Memory B cell (primary cell): ENCODE data around the gene RASL10A.

Source experiments
- ATAC-seq: fragments of 150-1000 bp; cut with Tn5 transposase; 2 replicates; pipeline ENCODE4 v1.10.0; 2021; ENCODE audit warnings: low read depth, mild to moderate bottlenecking, moderate library complexity
- DNase-seq, 2 donors: peaks; one replicate each; pipeline ENCODE4 v3.0.0; 2022; ENCODE audit warnings: low spot score in 2 of 2
- H3K27ac Mint-ChIP-seq: one replicate; pipeline ENCODE4 v1.8.0; 2022; ENCODE audit warnings: mild to moderate bottlenecking, moderate library complexity, mixed read lengths
- H3K27me3 Mint-ChIP-seq: one replicate; pipeline ENCODE4 v1.8.0; 2022; ENCODE audit warnings: mixed read lengths
- H3K36me3 Mint-ChIP-seq: one replicate; pipeline ENCODE4 v1.8.0; 2022; ENCODE audit warnings: mild to moderate bottlenecking, mixed read lengths
- H3K4me1 Mint-ChIP-seq: one replicate; pipeline ENCODE4 v1.8.0; 2022; ENCODE audit warnings: mixed read lengths
- H3K4me3 Mint-ChIP-seq: one replicate; pipeline ENCODE4 v1.8.0; 2022; ENCODE audit warnings: mild to moderate bottlenecking, moderate library complexity, mixed read lengths
- H3K9me3 Mint-ChIP-seq: one replicate; pipeline ENCODE4 v1.8.0; 2022; ENCODE audit warnings: mixed read lengths

Gene RASL10A

GRCh38 chr22:29343313-29343805, 27.9 kb upstream of the RASL10A start:
- DNase-seq (no peak), ATAC-seq (no peak)
- peaks cover 2% of the 10 kb centered on the region for H3K4me1 Mint-ChIP-seq
- peaks cover 48% of the 10 kb centered on the region for H3K36me3 Mint-ChIP-seq
- H3K4me3 Mint-ChIP-seq = no peak overlapping the region
- H3K27ac Mint-ChIP-seq = peak overlapping the region; percentile 53
- H3K9me3 Mint-ChIP-seq = no peaks in the 10 kb centered on the region
- no peaks in the 10 kb centered on the region for H3K27me3 Mint-ChIP-seq

GRCh38 chr22:29342577-29343312, 27.2 kb upstream of the RASL10A start:
- H3K27ac Mint-ChIP-seq = peak overlapping the region; percentile 53
- H3K9me3 Mint-ChIP-seq = no peaks in the 10 kb centered on the region
- no peak for DNase-seq
- H3K36me3 Mint-ChIP-seq = peaks cover 47% of the 10 kb centered on the region
- no peaks in the 10 kb centered on the region for H3K27me3 Mint-ChIP-seq
- no peak for ATAC-seq
- H3K4me3 Mint-ChIP-seq = no peak overlapping the region
- peaks cover 2% of the 10 kb centered on the region for H3K4me1 Mint-ChIP-seq

- ATAC-seq (no peak), DNase-seq (no peak)
- H3K27me3 Mint-ChIP-seq = no peaks in the 10 kb centered on the region
- no peak overlapping the region for H3K27ac Mint-ChIP-seq
- peaks cover 43% of the 10 kb centered on the region for H3K36me3 Mint-ChIP-seq
- peaks cover 2% of the 10 kb centered on the region for H3K4me1 Mint-ChIP-seq
- no peaks in the 10 kb centered on the region for H3K9me3 Mint-ChIP-seq
- no peak overlapping the region for H3K4me3 Mint-ChIP-seq
These were observed 26.7 kb upstream of the RASL10A start for GRCh38 chr22:29342177-29342576.

DNA sequence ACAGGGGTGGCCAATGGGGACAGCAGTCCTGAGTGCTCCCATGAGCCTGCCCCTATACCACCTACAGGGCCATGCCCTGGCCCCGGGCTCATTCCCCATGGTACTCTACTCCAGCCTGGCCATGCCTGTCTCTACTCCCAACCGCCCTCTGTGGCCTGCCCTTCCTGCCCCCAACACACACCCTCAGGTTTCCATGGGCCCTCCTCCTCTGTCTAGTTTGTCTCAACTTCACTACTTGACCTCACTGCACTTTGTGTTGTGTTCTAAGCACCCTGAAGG, 26.3 kb upstream of the RASL10A start:
- no peak overlapping the region for H3K27ac Mint-ChIP-seq
- peaks cover 2% of the 10 kb centered on the region for H3K4me1 Mint-ChIP-seq
- no peaks in the 10 kb centered on the region for H3K27me3 Mint-ChIP-seq
- H3K36me3 Mint-ChIP-seq = peaks cover 44% of the 10 kb centered on the region
- H3K4me3 Mint-ChIP-seq = no peak overlapping the region
- H3K9me3 Mint-ChIP-seq = no peaks in the 10 kb centered on the region
- ATAC-seq (no peak), DNase-seq (no peak)

DNA sequence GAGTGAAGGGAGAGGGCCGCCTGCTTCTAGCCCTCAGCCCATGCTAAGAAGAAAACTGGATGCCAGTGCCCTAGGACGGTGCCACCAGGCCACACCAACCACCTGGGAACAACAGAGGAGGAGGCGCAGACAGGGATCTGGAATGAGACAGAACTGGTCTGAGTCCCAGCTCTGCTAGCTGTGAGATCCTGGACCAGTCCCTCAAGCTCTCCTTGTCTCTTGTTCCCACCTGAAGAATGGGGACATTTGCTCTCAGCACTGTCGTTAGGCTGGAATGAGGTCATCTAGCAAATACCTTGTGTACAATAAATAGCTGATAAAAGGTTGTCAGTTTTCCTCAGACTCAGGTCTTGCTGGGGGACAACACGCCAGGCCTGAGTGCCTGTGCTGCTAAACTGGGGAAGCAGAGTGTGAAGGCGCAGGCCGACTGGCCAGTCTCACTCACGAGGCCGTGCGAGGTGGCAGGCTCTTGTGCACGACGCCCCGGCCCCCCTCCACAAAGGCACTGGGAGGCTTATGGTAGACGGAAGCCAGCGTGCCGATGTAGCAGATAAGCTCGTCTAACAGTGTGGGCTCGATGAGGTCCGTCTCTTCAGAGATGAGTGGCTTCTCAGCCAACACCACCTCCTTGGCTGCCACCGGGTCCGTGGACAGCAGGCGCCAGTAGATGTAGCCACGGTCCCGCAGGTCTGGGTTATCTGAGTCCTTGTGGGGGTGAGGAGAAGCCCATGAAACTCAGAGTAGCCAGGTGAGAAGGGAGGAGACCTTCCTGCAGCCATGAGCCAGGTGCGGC, 25.8 kb upstream of the RASL10A start:
- ATAC-seq = no peak
- no peak overlapping the region for H3K4me3 Mint-ChIP-seq
- peaks cover 44% of the 10 kb centered on the region for H3K36me3 Mint-ChIP-seq
- H3K9me3 Mint-ChIP-seq = no peaks in the 10 kb centered on the region
- H3K4me1 Mint-ChIP-seq = peaks cover 2% of the 10 kb centered on the region
- DNase-seq = no peak
- no peaks in the 10 kb centered on the region for H3K27me3 Mint-ChIP-seq
- H3K27ac Mint-ChIP-seq = no peak overlapping the region

DNA sequence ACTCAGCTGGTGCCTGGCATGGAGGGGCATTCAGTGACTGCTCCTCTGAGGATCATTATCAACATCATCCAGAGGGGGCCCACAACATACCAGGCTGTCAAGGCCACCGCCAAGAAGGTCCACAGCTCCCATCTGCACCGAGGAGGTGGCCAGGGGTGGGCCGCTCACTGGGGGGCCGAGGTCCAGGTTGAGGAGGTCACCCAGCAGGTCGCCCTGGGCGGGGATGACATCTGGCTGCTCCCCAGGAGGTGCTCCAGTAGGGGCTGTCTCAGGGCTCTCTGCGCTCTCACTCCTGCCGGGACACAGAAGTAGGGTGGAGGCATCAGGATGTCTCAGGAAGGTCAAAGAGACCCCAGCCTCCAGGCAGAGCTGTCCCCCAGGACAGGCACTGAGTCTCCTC, 25.1 kb upstream of the RASL10A start:
- ATAC-seq (no peak), DNase-seq (no peak)
- H3K9me3 Mint-ChIP-seq = no peaks in the 10 kb centered on the region
- peaks cover 2% of the 10 kb centered on the region for H3K4me1 Mint-ChIP-seq
- no peak overlapping the region for H3K4me3 Mint-ChIP-seq
- peaks cover 48% of the 10 kb centered on the region for H3K36me3 Mint-ChIP-seq
- no peaks in the 10 kb centered on the region for H3K27me3 Mint-ChIP-seq
- no peak overlapping the region for H3K27ac Mint-ChIP-seq

- DNase-seq = no peak
- no peak for ATAC-seq
- Mint-ChIP-seq H3K27ac (no peak overlapping the region), H3K27me3 (no peaks in the 10 kb centered on the region), H3K9me3 (no peaks in the 10 kb centered on the region), H3K36me3 (peaks cover 53% of the 10 kb centered on the region), H3K4me3 (no peak overlapping the region), H3K4me1 (peaks cover 2% of the 10 kb centered on the region)
These were observed 24.1 kb upstream of the RASL10A start for GRCh38 chr22:29339381-29340235.

DNA sequence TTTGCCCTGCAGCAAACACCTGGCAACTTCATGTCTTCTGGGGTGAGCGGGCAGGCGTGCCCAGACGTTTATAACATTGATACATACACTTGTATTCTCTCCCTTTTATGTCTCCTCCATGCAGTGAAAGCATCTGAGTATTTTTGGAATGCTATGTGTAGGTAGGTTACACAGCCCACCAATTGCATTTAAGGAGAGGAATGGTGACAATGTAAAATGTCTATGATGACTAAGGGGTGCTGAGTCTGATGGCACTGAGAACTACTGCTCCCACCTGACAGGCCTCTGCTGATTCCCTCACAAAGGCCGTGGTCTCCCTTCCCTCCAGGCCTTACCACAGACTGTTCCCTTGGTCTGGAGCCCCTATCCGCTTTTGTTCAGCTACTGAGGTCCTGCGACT, 22.9 kb upstream of the RASL10A start:
- Mint-ChIP-seq H3K36me3 (peaks cover 54% of the 10 kb centered on the region), H3K9me3 (no peaks in the 10 kb centered on the region), H3K27ac (peak overlapping the region; percentile 62), H3K27me3 (no peaks in the 10 kb centered on the region), H3K4me1 (peaks cover 2% of the 10 kb centered on the region), H3K4me3 (no peak overlapping the region)
- no peak for ATAC-seq
- DNase-seq = no peak

GRCh38 chr22:29337631-29338284, 22.3 kb upstream of the RASL10A start:
- Mint-ChIP-seq H3K27me3 (no peaks in the 10 kb centered on the region), H3K27ac (no peak overlapping the region), H3K9me3 (no peaks in the 10 kb centered on the region), H3K4me1 (peaks cover 2% of the 10 kb centered on the region), H3K36me3 (peaks cover 53% of the 10 kb centered on the region), H3K4me3 (no peak overlapping the region)
- no peak for DNase-seq
- ATAC-seq = no peak

- Mint-ChIP-seq H3K27me3 (no peaks in the 10 kb centered on the region), H3K27ac (no peak overlapping the region), H3K4me1 (peaks cover 2% of the 10 kb centered on the region), H3K9me3 (no peaks in the 10 kb centered on the region), H3K4me3 (no peak overlapping the region), H3K36me3 (peaks cover 49% of the 10 kb centered on the region)
- ATAC-seq (no peak), DNase-seq (no peak)
These were observed 21.4 kb upstream of the RASL10A start for GRCh38 chr22:29336751-29337490.

DNA sequence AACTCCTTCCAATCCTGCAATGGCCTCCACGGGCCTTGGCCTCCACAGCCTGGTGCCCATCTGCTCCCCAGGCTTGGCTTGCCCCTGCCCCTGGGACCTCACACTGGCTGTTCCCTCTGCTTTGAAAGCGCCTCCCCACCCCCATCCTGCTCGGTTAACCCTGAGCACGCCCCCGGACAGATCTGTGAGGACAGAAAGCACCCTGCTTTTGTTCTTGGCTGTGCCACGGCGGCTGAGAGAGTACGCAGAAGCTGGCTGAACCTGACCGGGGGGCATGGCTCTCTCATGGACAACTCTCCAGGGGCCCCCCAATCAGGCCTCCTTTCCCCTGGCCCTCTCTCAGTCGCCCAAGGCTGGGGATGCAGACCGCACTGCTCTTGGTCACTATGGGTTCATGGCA, 20.2 kb upstream of the RASL10A start:
- Mint-ChIP-seq H3K9me3 (no peaks in the 10 kb centered on the region), H3K27ac (peak overlapping the region; percentile 50), H3K36me3 (peaks cover 50% of the 10 kb centered on the region), H3K4me3 (no peak overlapping the region), H3K4me1 (peaks cover 2% of the 10 kb centered on the region), H3K27me3 (no peaks in the 10 kb centered on the region)
- no peak for DNase-seq
- no peak for ATAC-seq

DNA sequence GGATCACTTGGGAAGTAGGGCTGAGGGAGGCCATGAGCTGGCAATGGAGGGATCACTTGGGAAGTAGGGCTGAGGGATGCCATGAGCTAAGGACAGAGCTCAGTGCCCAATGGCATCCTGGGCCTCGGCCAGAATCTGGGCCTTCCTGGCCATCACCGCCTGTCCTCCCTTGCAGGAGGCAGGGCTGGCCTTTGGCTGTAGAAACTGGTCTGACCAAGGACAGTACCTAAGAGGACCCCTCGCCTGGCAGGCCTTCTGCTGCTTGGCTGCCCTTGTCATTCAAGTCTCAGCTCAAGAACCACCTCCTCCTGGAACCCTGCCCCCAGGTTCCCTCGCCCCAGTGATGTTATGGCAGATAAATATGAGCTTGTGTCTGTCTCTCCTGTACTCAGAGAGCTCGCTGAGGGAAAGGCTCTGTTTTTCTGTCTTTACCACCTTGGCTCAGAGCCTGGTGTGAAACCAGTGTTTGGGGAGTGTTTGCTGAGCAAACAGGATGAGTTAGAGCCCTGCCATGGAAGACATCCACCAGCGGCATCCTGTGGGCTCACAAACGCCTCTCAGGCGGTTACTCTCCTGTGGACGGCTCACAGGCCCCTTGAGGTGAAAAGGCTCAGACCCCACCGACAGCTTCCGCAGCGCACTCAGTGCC, 19.3 kb upstream of the RASL10A start:
- no peak overlapping the region for H3K27ac Mint-ChIP-seq

GRCh38 chr22:29334148-29334547, 18.7 kb upstream of the RASL10A start:
- ATAC-seq = no peak
- no peaks in the 10 kb centered on the region for H3K27me3 Mint-ChIP-seq
- H3K9me3 Mint-ChIP-seq = no peaks in the 10 kb centered on the region
- no peak overlapping the region for H3K27ac Mint-ChIP-seq
- H3K4me3 Mint-ChIP-seq = no peak overlapping the region
- H3K36me3 Mint-ChIP-seq = peaks cover 41% of the 10 kb centered on the region
- peaks cover 2% of the 10 kb centered on the region for H3K4me1 Mint-ChIP-seq
- no peak for DNase-seq

More for the DNA sequence above, 19.3 kb upstream of the RASL10A start:
- H3K36me3 Mint-ChIP-seq = peaks cover 43% of the 10 kb centered on the region
- H3K4me1 Mint-ChIP-seq = peaks cover 2% of the 10 kb centered on the region
- H3K9me3 Mint-ChIP-seq = no peaks in the 10 kb centered on the region
- no peaks in the 10 kb centered on the region for H3K27me3 Mint-ChIP-seq
- no peak for ATAC-seq
- no peak overlapping the region for H3K4me3 Mint-ChIP-seq
- no peak for DNase-seq
